Mesodermal cell (in vitro differentiated cells): ENCODE measurements around the gene ADRA2C.
"Not testable (repeated sequence)": the region's sequence is repeated elsewhere in the genome, so short reads cannot be mapped to it uniquely, and the experiment has no call there.

ENCODE experiments used
- H3K27ac ChIP-seq: 2 replicates; pipeline ENCODE4 v1.7.0; 2013; ENCODE audit warnings: mild to moderate bottlenecking, low read depth, low read length, moderate library complexity; ENCODE audit not compliant: severe bottlenecking
- H3K36me3 ChIP-seq: 2 replicates; pipeline ENCODE4 v1.7.1; 2013; ENCODE audit warnings: mild to moderate bottlenecking, low read length, moderate library complexity; ENCODE audit not compliant: control insufficient read depth, insufficient read depth
- H3K4me1 ChIP-seq: one replicate; pipeline ENCODE4 v1.7.1; 2013; ENCODE audit warnings: mild to moderate bottlenecking, low read length; ENCODE audit not compliant: insufficient read depth, control insufficient read depth, poor library complexity, severe bottlenecking
- H3K4me3 ChIP-seq: 2 replicates; pipeline ENCODE4 v1.7.0; 2013; ENCODE audit warnings: low read length, control low read depth, mild to moderate bottlenecking; ENCODE audit not compliant: insufficient read depth, poor library complexity, severe bottlenecking; ENCODE audit errors: extremely low read depth
- H3K9me3 ChIP-seq: 2 replicates; pipeline ENCODE4 v1.7.1; 2013; ENCODE audit warnings: mild to moderate bottlenecking, low read length, moderate library complexity; ENCODE audit not compliant: control insufficient read depth
- WGBS, 2 experiments: methylation state at CpG; one replicate each; pipeline ENCODE4 v1.1.5; 2013; ENCODE audit warnings: missing lambda C conversion rate in 2 of 2; ENCODE audit not compliant: insufficient coverage in 2 of 2; 5-methylcytosine and 5-hydroxymethylcytosine counted together

Gene ADRA2C

DNA sequence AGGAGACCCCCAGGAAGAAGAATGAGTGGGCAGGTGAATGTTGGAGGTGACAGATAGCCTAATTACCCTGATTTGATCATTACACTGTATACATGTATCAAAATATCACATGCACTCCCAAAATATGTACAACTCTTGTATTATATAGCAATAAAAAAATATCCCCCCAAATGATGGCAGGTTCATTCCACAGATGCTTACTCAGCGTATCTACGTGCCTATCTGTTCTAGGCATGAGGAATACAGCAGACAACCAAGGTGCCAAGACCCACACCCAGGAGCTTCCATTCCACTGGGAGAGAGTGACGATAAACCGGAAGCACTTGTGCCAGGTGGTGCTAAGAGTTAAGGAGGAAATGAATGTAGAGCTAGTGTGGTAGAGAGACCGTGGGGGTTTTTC lies 42.4 kb downstream of the ADRA2C start:
- Histone ChIP-seq H3K4me3 (no peak overlapping the region), H3K4me1 (peaks cover 3% of the 10 kb centered on the region), H3K27ac (no peak overlapping the region), H3K9me3 (no peaks in the 10 kb centered on the region), H3K36me3 (no peaks in the 10 kb centered on the region)
- 90 to 91% methylated on average over 3 to 4 of the region's 5 CpGs for WGBS, 2 experiments

DNA sequence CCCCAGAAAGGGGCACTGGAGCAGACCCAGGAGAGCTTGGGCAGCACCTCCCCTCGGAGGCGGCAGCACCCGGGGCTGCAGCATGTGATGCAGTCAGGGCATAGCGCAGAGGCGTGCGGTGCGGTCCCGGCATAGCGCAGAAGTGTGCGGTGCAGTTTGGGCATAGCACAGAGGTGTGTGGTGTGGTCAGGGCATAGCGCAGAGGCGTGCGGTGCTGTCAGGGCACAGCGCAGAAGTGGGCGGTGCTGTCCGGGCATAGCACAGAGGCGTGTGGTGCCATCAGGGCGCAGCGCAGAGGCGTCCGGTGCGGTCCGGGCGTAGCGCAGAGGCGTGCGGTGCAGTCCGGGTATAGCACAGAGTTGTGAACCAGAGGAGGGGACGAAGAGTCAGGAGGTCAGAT lies 42.8 kb downstream of the ADRA2C start:
- WGBS, 2 experiments, result 92 to 93% methylated on average over 29 of the region's 29 CpGs
- Histone ChIP-seq H3K9me3 (no peaks in the 10 kb centered on the region), H3K4me1 (peaks cover 3% of the 10 kb centered on the region), H3K4me3 (no peak overlapping the region), H3K36me3 (no peaks in the 10 kb centered on the region), H3K27ac (no peak overlapping the region)

DNA sequence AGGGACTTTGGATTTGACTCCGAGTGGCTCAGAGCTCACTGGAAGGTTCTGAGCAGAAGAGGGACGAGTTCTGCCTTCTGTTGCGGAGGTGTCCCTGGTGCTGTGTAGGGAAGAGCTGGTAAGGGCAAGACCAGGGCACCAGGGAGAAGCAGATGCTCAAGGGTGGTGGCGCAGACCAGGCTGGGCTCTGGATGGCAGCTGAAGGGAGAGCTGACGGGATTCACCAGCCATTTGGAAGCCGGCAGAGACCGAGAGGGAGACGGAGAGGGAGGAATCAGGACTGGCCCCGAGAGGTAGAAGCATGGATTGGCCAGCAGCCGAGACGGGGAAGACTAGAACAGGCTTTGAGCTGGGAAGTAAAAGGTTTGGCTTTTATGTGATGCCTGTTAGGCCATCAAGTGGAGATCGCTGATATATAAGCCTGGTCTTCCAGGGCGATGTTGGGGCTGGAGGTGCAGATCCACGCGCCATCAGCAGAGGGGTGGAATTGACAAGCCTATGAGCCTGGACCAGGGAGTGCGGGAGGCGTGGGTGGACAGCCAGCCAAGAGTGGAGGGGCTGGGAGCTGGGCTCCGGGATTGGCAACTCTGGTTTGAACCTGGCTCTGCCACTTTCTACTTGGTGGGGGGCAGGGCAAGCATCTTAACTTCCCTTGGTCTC lies 43.4 kb downstream of the ADRA2C start:
- Histone ChIP-seq H3K36me3 (no peaks in the 10 kb centered on the region), H3K4me3 (no peak overlapping the region), H3K9me3 (no peaks in the 10 kb centered on the region), H3K27ac (no peak overlapping the region), H3K4me1 (peaks cover 3% of the 10 kb centered on the region)
- WGBS, 2 experiments, result 89 to 90% methylated on average over 17 to 18 of the region's 18 CpGs

DNA sequence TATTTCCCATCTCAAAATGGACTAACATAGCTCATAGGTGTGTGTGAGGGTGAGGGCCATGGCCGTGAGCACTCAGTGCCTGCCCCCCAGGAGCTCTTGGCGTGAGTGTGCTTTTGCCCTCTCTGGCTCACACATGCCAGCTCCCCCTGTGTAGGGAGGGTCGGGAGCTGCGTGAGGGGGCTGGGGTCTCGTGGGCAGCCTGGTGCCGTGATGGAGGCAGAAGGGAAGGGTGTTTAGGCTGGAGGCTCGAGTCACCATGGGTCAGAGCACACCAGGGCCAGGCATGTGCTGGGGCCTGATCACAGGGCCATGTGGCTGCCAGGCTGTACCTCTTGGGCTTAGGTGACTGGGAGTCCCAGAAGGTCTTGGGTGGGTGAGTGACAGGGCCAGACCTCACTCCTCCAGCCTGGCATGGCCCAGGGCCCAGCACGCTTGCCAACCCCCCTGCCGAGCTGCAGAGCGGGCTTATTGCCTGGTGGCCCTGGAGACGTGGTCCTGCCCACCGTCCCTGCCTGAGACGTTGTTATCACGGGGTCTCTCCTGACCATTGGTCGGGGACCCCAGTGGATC lies 44.0 kb downstream of the ADRA2C start:
- no peak overlapping the region for H3K27ac ChIP-seq
- peaks cover 3% of the 10 kb centered on the region for H3K4me1 ChIP-seq
- H3K36me3 ChIP-seq, result no peaks in the 10 kb centered on the region
- no peaks in the 10 kb centered on the region for H3K9me3 ChIP-seq
- H3K4me3 ChIP-seq, result no peak overlapping the region
- 79 to 86% methylated on average over 12 to 14 of the region's 15 CpGs for WGBS, 2 experiments

DNA sequence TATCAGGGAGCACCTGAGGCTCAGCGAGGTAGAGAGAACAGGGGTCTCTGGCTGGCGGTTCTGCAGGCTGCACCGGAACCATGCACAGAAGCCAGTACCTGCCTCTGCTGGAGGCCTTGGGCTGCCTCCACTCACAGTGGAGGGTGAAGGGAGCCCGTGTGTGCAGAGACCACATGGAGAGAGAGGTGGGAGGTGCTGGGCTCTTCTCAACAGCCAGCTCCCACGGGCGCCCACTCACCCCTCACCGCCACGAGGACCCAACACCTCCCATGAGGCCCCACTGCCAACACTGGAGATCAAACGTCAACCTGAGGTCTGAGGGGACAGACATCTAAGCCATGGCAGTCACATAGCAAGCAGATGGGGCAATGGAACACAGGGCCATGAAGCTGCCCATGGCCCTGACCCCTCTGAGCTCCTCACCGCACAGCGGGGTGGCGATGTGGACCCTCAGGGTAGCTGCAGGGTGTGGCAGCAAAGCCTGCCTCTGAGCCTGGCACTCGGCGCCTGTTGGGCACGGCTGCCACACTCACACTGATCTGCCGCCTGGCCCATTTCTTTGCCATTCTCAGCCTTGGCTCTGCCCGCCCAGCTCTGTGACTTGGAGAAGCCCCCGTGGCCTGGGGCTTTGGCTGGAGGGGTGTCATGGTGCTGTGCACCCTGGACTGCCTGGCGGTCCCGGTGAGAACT lies 44.8 kb downstream of the ADRA2C start:
- Histone ChIP-seq H3K27ac (no peak overlapping the region), H3K9me3 (no peaks in the 10 kb centered on the region), H3K4me1 (peaks cover 3% of the 10 kb centered on the region), H3K36me3 (no peaks in the 10 kb centered on the region), H3K4me3 (no peak overlapping the region)
- 91 to 94% methylated on average over 6 to 20 of the region's 20 CpGs for WGBS, 2 experiments

DNA sequence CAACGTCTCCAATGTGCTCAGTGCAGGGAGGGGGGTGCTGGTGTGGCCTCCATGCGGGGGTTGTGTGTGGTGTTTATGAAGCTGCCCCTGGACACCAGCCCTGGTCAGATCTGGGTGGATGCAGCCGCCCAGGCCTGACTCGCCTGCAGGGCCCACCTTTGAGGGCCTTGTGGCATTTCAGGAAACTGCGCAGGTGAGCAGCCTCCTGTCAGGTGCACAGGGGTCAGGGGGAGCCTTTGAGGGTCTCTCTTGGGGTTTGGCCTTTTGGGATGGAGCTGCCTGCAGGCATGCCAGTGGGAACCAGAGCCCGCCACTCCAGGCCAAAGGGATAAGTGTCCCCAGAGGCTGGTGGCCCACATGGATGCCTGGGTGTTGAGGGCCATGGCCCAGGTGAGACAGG lies 45.4 kb downstream of the ADRA2C start:
- no peaks in the 10 kb centered on the region for H3K9me3 ChIP-seq
- H3K4me3 ChIP-seq, result no peak overlapping the region
- no peak overlapping the region for H3K27ac ChIP-seq
- peaks cover 3% of the 10 kb centered on the region for H3K4me1 ChIP-seq
- WGBS, 2 experiments, result 90 to 97% methylated on average over 6 of the region's 6 CpGs
- H3K36me3 ChIP-seq, result no peaks in the 10 kb centered on the region

DNA sequence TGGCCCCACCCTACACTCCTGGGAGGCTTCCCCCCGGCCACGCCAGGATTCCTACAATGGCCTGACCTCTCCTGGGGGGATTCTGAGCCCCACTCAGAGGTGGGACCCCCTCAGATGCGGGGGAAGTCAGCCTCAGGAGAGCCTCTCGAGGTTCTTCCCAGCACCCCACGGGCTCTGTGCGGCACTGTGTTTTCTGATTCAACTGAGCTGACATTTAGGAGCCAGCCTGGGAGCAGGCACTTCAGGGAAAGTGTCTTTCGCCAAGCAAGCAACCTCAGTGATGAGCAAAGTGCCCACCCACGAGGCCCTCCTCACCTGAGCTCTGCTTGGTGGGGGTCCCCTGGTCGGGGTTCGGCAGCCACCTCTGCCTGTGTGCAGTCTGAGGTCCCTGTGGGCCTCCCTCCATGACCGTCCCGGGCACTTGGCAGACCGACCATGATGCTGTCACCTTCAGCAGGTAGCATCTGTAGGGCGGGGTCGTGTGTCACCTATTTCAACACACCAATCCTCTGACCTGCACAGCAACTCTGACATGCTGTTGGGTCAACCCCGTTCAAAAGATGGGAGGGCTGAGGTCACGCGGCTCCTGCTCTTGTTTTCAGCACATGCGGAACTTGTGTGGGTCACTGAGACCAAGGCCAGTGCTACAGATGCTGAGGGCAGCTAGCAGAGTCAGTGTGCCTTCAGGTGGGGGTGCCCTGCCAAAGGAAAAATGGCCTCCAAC lies 46.2 kb downstream of the ADRA2C start:
- 88 to 90% methylated on average over 16 to 19 of the region's 19 CpGs for WGBS, 2 experiments
- Histone ChIP-seq H3K36me3 (no peaks in the 10 kb centered on the region), H3K4me1 (peaks cover 3% of the 10 kb centered on the region), H3K27ac (no peak overlapping the region), H3K4me3 (no peak overlapping the region), H3K9me3 (no peaks in the 10 kb centered on the region)

DNA sequence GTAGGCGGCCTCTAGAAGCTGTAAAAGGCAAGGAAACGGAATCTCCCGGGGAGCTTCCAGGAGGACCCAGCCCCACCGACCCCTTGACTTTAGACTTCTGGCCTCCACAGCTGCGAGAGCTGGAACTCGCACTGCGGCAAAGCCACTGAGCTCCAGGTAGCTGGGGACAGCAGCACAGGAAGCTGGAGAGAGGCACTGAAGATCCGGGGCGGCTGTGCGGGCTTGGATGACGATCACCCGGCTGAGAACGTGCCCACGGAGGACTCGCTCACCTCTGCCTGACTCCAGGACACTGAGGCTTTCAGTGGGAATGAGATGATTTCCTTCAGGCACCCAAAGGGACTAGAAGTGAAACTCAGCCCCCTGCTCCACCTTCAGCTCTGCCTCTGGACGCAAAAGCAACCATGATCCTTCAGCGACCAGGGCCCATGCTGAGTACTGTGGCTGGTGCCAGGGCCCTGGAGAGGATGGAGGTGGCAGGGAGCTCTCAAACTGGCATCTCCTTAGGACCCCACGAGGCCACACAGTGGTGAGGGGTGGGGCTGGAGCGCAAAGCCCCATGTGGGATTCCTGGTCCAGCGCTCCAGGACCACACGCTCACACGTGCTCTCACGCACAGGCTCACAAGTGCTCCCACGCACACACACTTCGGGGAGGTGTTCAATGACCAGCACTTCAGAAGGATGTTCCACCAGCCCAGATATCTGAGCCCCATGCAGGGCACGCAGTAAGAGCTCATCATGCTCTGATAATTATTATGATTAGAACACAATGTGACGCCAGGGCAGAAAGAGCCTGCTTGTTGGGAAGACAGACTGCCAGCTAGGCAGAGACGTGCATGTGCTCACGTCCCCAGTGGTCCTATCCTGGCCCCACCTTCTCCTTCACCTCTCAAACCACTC lies 47.2 kb downstream of the ADRA2C start:
- Histone ChIP-seq H3K4me1 (no peaks in the 10 kb centered on the region), H3K27ac (no peak overlapping the region), H3K36me3 (no peaks in the 10 kb centered on the region), H3K9me3 (no peaks in the 10 kb centered on the region), H3K4me3 (no peak overlapping the region)
- 88% methylated on average over 26 to 28 of the region's 29 CpGs for WGBS, 2 experiments

DNA sequence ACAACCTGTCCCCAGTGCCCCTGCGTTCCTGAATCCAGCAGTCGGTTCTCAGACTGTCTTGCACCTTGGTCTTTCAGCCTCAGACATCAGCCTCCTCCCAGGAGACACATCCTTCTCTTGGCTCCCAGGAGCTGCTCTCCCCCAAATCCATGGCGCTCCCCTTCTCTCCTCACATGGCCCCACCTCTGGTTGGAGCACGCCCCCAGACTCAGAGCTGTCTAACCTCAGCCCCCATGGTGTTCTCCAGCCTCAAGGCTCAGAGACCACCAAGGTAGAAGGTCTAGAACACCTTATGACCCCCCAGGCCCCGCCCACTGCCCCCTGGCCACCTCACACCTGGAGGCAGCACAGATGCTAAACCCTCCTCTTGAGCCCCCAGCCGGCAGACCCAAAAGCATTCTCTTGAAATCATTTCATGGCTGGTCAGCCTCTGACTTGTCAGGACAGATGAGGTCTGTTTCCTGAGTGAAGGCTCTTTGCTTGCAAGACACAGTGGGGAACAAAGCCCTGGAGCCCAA lies 47.9 kb downstream of the ADRA2C start:
- WGBS, 2 experiments, result 88 to 91% methylated on average over 2 to 5 of the region's 6 CpGs
- no peaks in the 10 kb centered on the region for H3K4me1 ChIP-seq
- H3K27ac ChIP-seq, result no peak overlapping the region
- no peaks in the 10 kb centered on the region for H3K9me3 ChIP-seq
- H3K36me3 ChIP-seq, result no peaks in the 10 kb centered on the region
- H3K4me3 ChIP-seq, result no peak overlapping the region

DNA sequence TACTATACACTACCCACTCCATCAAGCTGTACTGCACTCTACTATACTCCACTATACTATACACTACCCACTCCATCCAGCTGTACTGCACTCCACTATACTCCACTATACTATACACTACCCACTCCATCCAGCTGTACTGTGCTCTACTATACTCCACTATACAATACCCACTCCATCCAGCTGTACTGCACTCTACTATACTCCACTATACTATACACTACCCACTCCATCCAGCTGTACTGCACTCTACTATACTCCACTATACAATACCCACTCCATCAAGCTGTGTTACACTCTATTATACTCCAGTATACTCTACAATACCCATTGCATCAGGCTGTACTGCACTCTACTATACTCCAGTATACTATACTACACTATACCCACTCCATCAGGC lies 48.7 kb downstream of the ADRA2C start:
- not testable (repeated sequence) for H3K36me3 ChIP-seq, H3K9me3 ChIP-seq, H3K4me3 ChIP-seq, H3K27ac ChIP-seq, H3K4me1 ChIP-seq
